Thyroid gland (tissue), 4 donors: Measurements from ENCODE around the gene RHNO1. TPM values are rescaled to one million over a fixed set of nuclear protein-coding genes. Genes with fewer than 3 reads are reported as not detected.
A peak's percentile ranks its signal among the peaks of the same experiment; 100 is the strongest.
"Not testable (repeated sequence)": the region's sequence is repeated elsewhere in the genome, so short reads cannot be mapped to it uniquely, and the experiment has no call there.

ENCODE experiments used
- DNase-seq, 2 donors: peaks; one replicate each; pipeline ENCODE4 v3.0.0-alpha.2; 2019
- H3K27ac ChIP-seq, 3 donors: fragments of 200-600 bp; sonication (generic); 1 replicate in 2 of 3; 2 replicates in 1 of 3; pipeline ENCODE4 v1.5.1; 2016 to 2019; ENCODE audit warnings: mild to moderate bottlenecking in 1 of 3, moderate library complexity in 1 of 3
- H3K27me3 ChIP-seq: fragments of 200-600 bp; sonication (generic); one replicate; pipeline ENCODE4 v1.5.1; 2019
- H3K36me3 ChIP-seq, 2 donors: fragments of 200-600 bp; sonication (generic); one replicate each; pipeline ENCODE4 v1.5.1; 2016 to 2019
- H3K4me1 ChIP-seq, 2 donors: fragments of 200-600 bp; sonication (generic); one replicate each; pipeline ENCODE4 v1.5.1; 2017 to 2019
- H3K4me3 ChIP-seq, 3 donors: fragments of 200-600 bp; sonication (generic); replicated peaks in 1 of 3; 1 replicate in 2 of 3; 2 replicates in 1 of 3; pipeline ENCODE4 v1.5.1; 2016; ENCODE audit warnings: mild to moderate bottlenecking in 1 of 3
- H3K9me3 ChIP-seq: fragments of 200-600 bp; sonication (generic); one replicate; pipeline ENCODE4 v1.5.1; 2017
- CTCF ChIP-seq, 6 experiments: fragments of 200-600 bp in 3 of 6; fragments of 450-650 bp in 3 of 6; sonication (generic) in 3 of 6; IDR thresholded peaks; one replicate each; pipeline ENCODE4 v1.5.1; 2016 to 2019; ENCODE audit warnings: antibody characterized with exemption in 6 of 6, mild to moderate bottlenecking in 2 of 6, inconsistent platforms in 1 of 6, moderate library complexity in 1 of 6
- POLR2A ChIP-seq, 2 donors: fragments of 450-650 bp; IDR thresholded peaks; one replicate each; pipeline ENCODE4 v1.6.1; 2017; ENCODE audit warnings: antibody characterized with exemption in 2 of 2, mild to moderate bottlenecking in 2 of 2, moderate library complexity in 1 of 2
- WGBS, 2 donors: methylation state at CpG; one replicate each; pipeline ENCODE4 v1.1.5; 2017; 5-methylcytosine and 5-hydroxymethylcytosine counted together
- intact Hi-C: fragments of 100-400 bp; cut with DNase I; formaldehyde crosslinking; loops from one replicate; pipeline ENCODE4 v1.15.1; 2023
- total RNA-seq, 4 donors: library from RNA; depleted of rRNA; stranded (reverse); fragments of >200 nt; gene quantifications; one replicate each; pipeline ENCODE4 v1.2.3, GENCODE V29; 2016

The RHNO1 gene
- total RNA-seq, 4 donors from 2014 or later, result 14.3 to 22.2 (median 17.5) TPM

GRCh38 chr12:2864198-2864597 lies 12.8 kb upstream of the RHNO1 start:
- intact Hi-C loops, result no loop called here
- no peak overlapping the region for H3K4me3 ChIP-seq
- H3K9me3 ChIP-seq, result no peaks in the 10 kb centered on the region
- TF ChIP-seq POLR2A (IDR thresholded peaks at IDR 0.05), result no peak
- H3K36me3 ChIP-seq, result no peaks in the 10 kb centered on the region
- H3K27me3 ChIP-seq, result no peaks in the 10 kb centered on the region
- no peak overlapping the region for H3K27ac ChIP-seq
- DNase-seq, result no peak
- 91 to 99% methylated on average over 7 to 9 of the region's 9 CpGs for WGBS, 2 donors
- H3K4me1 ChIP-seq, result no peaks in the 10 kb centered on the region

DNA sequence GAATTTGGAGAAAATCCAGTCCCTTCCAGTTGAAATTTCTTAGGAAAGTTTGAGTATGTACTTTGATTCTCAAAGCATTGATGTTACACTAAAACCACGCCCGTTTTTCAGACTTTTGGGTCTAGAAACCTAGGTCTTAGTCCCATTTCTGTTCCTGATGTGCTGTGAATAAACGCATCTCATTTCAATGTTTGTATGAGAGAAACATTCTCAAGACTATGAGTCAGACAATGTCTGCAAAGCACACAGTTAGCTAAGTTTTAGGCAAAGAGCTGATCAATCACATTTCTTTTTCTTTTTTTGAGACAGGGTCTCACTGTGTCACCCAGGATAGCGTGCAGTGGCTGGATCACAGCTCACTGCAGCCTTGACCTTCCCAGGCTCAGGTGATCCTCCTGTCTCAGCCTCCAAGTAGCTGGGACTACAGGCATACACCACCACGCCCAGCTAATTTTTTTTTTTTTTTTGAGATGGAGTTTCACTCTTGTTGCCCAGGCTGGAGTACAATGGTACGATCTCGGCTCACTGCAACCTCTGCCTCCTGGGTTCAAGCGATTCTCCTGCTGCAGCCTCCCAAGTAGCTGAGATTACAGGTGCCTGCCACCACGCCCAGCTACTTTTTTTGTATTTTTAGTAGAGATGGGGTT lies 7.9 kb upstream of the RHNO1 start:
- DNase-seq, result not testable (repeated sequence)
- WGBS, 2 donors, result 93 to 97% methylated on average over 9 of the region's 9 CpGs

GRCh38 chr12:2876431-2877046 lies 484 bp upstream of the RHNO1 start:
- Histone ChIP-seq H3K4me1 (peaks cover 14 to 22% of the 10 kb centered on the region in 2 donors), H3K36me3 (no peaks in the 10 kb centered on the region), H3K27me3 (no peaks in the 10 kb centered on the region), H3K9me3 (no peaks in the 10 kb centered on the region), H3K27ac (no peak overlapping the region), H3K4me3 (peak overlapping the region; percentile 82 to 90 (median 88))
- intact Hi-C loops, result no loop called here
- WGBS, 2 donors, result 6 to 10% methylated on average over 19 to 21 of the region's 38 CpGs
- no peak for TF ChIP-seq CTCF (IDR thresholded peaks at IDR 0.05)
- no peak for TF ChIP-seq POLR2A (IDR thresholded peaks at IDR 0.05)
- DNase-seq, result no peak

More for the DNA sequence above, 7.9 kb upstream of the RHNO1 start:
- H3K27ac ChIP-seq, H3K36me3 ChIP-seq, intact Hi-C loops, H3K4me1 ChIP-seq, H3K9me3 ChIP-seq, H3K4me3 ChIP-seq, H3K27me3 ChIP-seq: not testable (repeated sequence)

DNA sequence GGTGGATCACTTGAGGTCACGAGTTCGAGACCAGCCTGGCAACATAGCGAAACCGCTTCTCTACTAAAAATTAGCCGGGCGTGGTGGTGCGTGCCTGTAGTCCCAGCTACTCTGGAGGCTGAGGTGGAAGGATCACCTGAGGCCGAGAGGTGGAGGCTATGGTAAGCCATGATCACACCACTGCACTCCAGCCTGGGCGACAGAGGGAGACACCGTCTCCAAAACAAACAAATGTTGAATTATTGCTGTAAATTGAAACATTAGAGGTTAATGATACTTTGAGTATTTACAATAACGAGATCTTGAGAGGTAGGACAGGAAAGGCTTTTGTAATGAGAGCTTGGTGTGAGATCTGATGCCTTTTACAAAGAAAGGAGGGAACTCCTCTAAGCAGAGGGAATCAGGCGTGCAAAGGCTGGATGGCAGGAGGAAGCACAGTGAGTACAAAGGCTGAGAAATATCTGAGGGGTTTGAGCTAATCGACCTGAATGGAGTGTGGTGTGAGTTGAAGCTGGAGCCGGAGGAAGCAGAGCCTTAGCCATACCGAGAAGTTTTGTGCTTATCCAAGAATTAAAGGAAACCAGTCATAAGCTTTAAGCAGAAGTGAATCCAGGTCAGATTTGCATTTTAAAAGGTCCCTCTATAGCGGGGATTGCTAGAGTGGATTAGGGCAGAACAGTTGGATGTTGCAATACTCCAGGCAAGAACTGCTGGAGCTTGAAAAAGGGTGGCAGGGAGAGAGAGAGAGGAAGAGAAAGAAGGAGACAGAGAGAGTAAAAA lies 1.1 kb downstream of the RHNO1 start:
- DNase-seq, result peak; percentile 23 to 27
- H3K4me3 ChIP-seq, result peak overlapping the region; percentile 82 to 90 (median 88)
- TF ChIP-seq CTCF (IDR thresholded peaks at IDR 0.05) (no peak), POLR2A (IDR thresholded peaks at IDR 0.05) (no peak)
- peaks cover 14 to 22% of the 10 kb centered on the region in 2 donors for H3K4me1 ChIP-seq
- H3K27ac ChIP-seq, result peak overlapping the region; percentile 43 to 91 (median 85)
- WGBS, 2 donors, result 40 to 45% methylated on average over 11 to 16 of the region's 16 CpGs
- no peaks in the 10 kb centered on the region for H3K9me3 ChIP-seq
- H3K27me3 ChIP-seq, result no peaks in the 10 kb centered on the region
- H3K36me3 ChIP-seq, result no peaks in the 10 kb centered on the region
- intact Hi-C loops, result no loop called here

GRCh38 chr12:2879853-2880252 lies 2.8 kb downstream of the RHNO1 start:
- Histone ChIP-seq H3K27ac (no peak overlapping the region), H3K4me3 (no peak overlapping the region), H3K27me3 (no peaks in the 10 kb centered on the region), H3K36me3 (no peaks in the 10 kb centered on the region), H3K9me3 (no peaks in the 10 kb centered on the region), H3K4me1 (peaks cover 14 to 22% of the 10 kb centered on the region in 2 donors)
- no peak for TF ChIP-seq CTCF (IDR thresholded peaks at IDR 0.05)
- TF ChIP-seq POLR2A (IDR thresholded peaks at IDR 0.05), result no peak
- intact Hi-C loops, result loop anchor here (10.0 kb wide), 1 partner anchor 165 kb away; no protein-coding TSS in a partner anchor
- DNase-seq, result no peak
- 95 to 99% methylated on average over 3 of the region's 3 CpGs for WGBS, 2 donors
